Measurements from ENCODE around the gene ANKLE1.
"Not testable (repeated sequence)": the region's sequence is repeated elsewhere in the genome, so short reads cannot be mapped to it uniquely, and the experiment has no call there.

Gene ANKLE1

GRCh38 chr19:17293605-17294004 is 11.9 kb downstream of the ANKLE1 start:
- no peak overlapping the region for H3K4me2 ChIP-seq (ENCODE audit: low read depth, low read length, poor library complexity, severe bottlenecking)
- no peak overlapping the region for H3K4me3 ChIP-seq (ENCODE audit: low read length, poor library complexity, severe bottlenecking)
- H4K20me1 ChIP-seq (ENCODE audit: insufficient read depth, low read length, poor library complexity, severe bottlenecking), result no peaks in the 10 kb centered on the region

GRCh38 chr19:17294051-17294891 is 12.6 kb downstream of the ANKLE1 start:
- Histone ChIP-seq H4K20me1 (ENCODE audit: insufficient read depth, low read length, poor library complexity, severe bottlenecking) (no peaks in the 10 kb centered on the region), H3K4me2 (ENCODE audit: low read depth, low read length, poor library complexity, severe bottlenecking) (no peak overlapping the region), H3K9me3 (ENCODE audit: insufficient read depth, low read depth, low read length) (0 out of 2 replicates have a peak, but pooled peaks cover 2% of the 10 kb centered on the region), H3F3A (ENCODE audit: low read depth) (no peaks in the 10 kb centered on the region), H3K4me3 (ENCODE audit: low read length, poor library complexity, severe bottlenecking) (no peak overlapping the region), H3K9me2 (replicated peaks; ENCODE audit: low read depth, low read length) (no peaks in the 10 kb centered on the region), H3K4me1 (ENCODE audit: insufficient read depth, low read length, poor library complexity, severe bottlenecking) (no peaks in the 10 kb centered on the region), H3K79me2 (ENCODE audit: insufficient read depth, low read length) (no peaks in the 10 kb centered on the region), H2AFZ (ENCODE audit: low read length) (no peak overlapping the region), H3K36me3 (ENCODE audit: insufficient read depth, low read length) (no peaks in the 10 kb centered on the region), H3K9ac (ENCODE audit: low read depth, low read length, poor library complexity, severe bottlenecking) (no peak overlapping the region), H3K27me3 (ENCODE audit: insufficient read depth, low read length, poor library complexity, severe bottlenecking) (no peaks in the 10 kb centered on the region)
- TF ChIP-seq EZH2phosphoT487 (IDR thresholded peaks at IDR 0.05; ENCODE audit: borderline replicate concordance) (no peak), CTCF (conservative IDR thresholded peaks at IDR 0.05; ENCODE audit: low read length) (no peak)

More at GRCh38 chr19:17293605-17294004, 11.9 kb downstream of the ANKLE1 start:
- Histone ChIP-seq H3K4me1 (ENCODE audit: insufficient read depth, low read length, poor library complexity, severe bottlenecking) (no peaks in the 10 kb centered on the region), H3K9ac (ENCODE audit: low read depth, low read length, poor library complexity, severe bottlenecking) (no peak overlapping the region), H3K9me3 (ENCODE audit: insufficient read depth, low read depth, low read length) (0 out of 2 replicates have a peak, but pooled peaks cover 2% of the 10 kb centered on the region), H3K27me3 (ENCODE audit: insufficient read depth, low read length, poor library complexity, severe bottlenecking) (no peaks in the 10 kb centered on the region), H3K79me2 (ENCODE audit: insufficient read depth, low read length) (no peaks in the 10 kb centered on the region), H3F3A (ENCODE audit: low read depth) (no peaks in the 10 kb centered on the region), H3K9me2 (replicated peaks; ENCODE audit: low read depth, low read length) (no peaks in the 10 kb centered on the region), H3K36me3 (ENCODE audit: insufficient read depth, low read length) (no peaks in the 10 kb centered on the region), H2AFZ (ENCODE audit: low read length) (no peak overlapping the region)
- TF ChIP-seq EZH2phosphoT487 (IDR thresholded peaks at IDR 0.05; ENCODE audit: borderline replicate concordance) (no peak), CTCF (conservative IDR thresholded peaks at IDR 0.05; ENCODE audit: low read length) (no peak)

- H4K20me1 ChIP-seq (ENCODE audit: insufficient read depth, low read length, poor library complexity, severe bottlenecking); H3K4me2 ChIP-seq (ENCODE audit: low read depth, low read length, poor library complexity, severe bottlenecking); H3K4me3 ChIP-seq (ENCODE audit: low read length, poor library complexity, severe bottlenecking); H3K9ac ChIP-seq (ENCODE audit: low read depth, low read length, poor library complexity, severe bottlenecking); H3K4me1 ChIP-seq (ENCODE audit: insufficient read depth, low read length, poor library complexity, severe bottlenecking); H3K79me2 ChIP-seq (ENCODE audit: insufficient read depth, low read length); H3K9me3 ChIP-seq (ENCODE audit: insufficient read depth, low read depth, low read length); H3F3A ChIP-seq (ENCODE audit: low read depth); H3K36me3 ChIP-seq (ENCODE audit: insufficient read depth, low read length); H2AFZ ChIP-seq (ENCODE audit: low read length); H3K27me3 ChIP-seq (ENCODE audit: insufficient read depth, low read length, poor library complexity, severe bottlenecking); H3K9me2 ChIP-seq (replicated peaks; ENCODE audit: low read depth, low read length): not testable (repeated sequence)
Measured at GRCh38 chr19:17295551-17295950, 13.8 kb downstream of the ANKLE1 start.
